HCEC 1CT (cell line): ENCODE data around the gene ZNF672.

Experiments
- DNase-seq: peaks from one replicate; pipeline ENCODE4 v3.0.0-alpha.2; 2017

ZNF672 gene

GRCh38 chr1:248894837-248895236 lies 56.8 kb downstream of the ZNF672 start:
- no peak for DNase-seq

- no peak for DNase-seq
These were observed 59.7 kb downstream of the ZNF672 start for GRCh38 chr1:248897412-248898337.
